HCT116 (cell line): Measurements from ENCODE around the gene PRUNE1.
A peak's percentile ranks its signal among the peaks of the same experiment; 100 is the strongest.

ENCODE experiments used
- CTCF ChIP-seq, 3 experiments: fragments of 200-600 bp in 1 of 3; sonication (generic) in 1 of 3; IDR thresholded peaks in 2 of 3; conservative IDR thresholded peaks in 1 of 3; 2 replicates each; pipeline ENCODE4 v1.5.1; 2012 to 2017; ENCODE audit warnings: low read depth in 2 of 3, low read length in 2 of 3, antibody characterized with exemption in 1 of 3, borderline replicate concordance in 1 of 3, control low read depth in 1 of 3, mild to moderate bottlenecking in 1 of 3, mixed read lengths in 1 of 3, mixed run types in 1 of 3, moderate library complexity in 1 of 3; ENCODE audit not compliant: insufficient read depth in 1 of 3
- MAX ChIP-seq: IDR thresholded peaks from 2 replicates; pipeline ENCODE4 v1.6.1; 2012
- POLR2A ChIP-seq: IDR thresholded peaks from 2 replicates; pipeline ENCODE4 v1.7.0; 2011; ENCODE audit warnings: borderline replicate concordance; ENCODE audit not compliant: insufficient read depth, insufficient read length; ENCODE audit errors: extremely low read depth

- no peak for TF ChIP-seq POLR2A
- TF ChIP-seq CTCF (IDR thresholded peaks at IDR 0.05 in 2 of 3, conservative IDR thresholded peaks at IDR 0.05 in 1 of 3; ENCODE audit: borderline replicate concordance in 1 of 3, insufficient read depth in 1 of 3, low read depth in 2 of 3, low read length in 2 of 3) = peak; percentile 21 to 28 (median 27); a peak in 3 of 6 replicates
- no peak for TF ChIP-seq MAX
These were observed 64.0 kb downstream of the PRUNE1 start for GRCh38 chr1:151072224-151072623.
